Heart left ventricle (tissue), 16 donors: ENCODE measurements around the gene HPSE2. TPM values are rescaled to one million over a fixed set of nuclear protein-coding genes. Genes with fewer than 3 reads are reported as not detected.
"Not testable (repeated sequence)": the region's sequence is repeated elsewhere in the genome, so short reads cannot be mapped to it uniquely, and the experiment has no call there.

ENCODE experiments used
- ATAC-seq, 4 donors: fragments of 200-7000 bp; cut with Tn5 transposase; one replicate each; pipeline ENCODE4 v1.9.1; 2020 to 2022; ENCODE audit warnings: moderate library complexity in 4 of 4, mild to moderate bottlenecking in 3 of 4, moderate number of reproducible peaks in 1 of 4
- DNase-seq, 5 donors: peaks; one replicate each; pipeline ENCODE4 v3.0.0-alpha.2; 2020
- H3K27ac ChIP-seq, 12 donors: fragments of 200-600 bp; sonication (generic) in 4 of 12; one replicate each; pipeline versions ENCODE4 v1.5.0 to v1.8.0; 2016 to 2022; ENCODE audit warnings: mild to moderate bottlenecking in 2 of 12
- H3K27me3 ChIP-seq, 9 donors: fragments of 200-600 bp; sonication (generic) in 2 of 9; one replicate each; pipeline versions ENCODE4 v1.5.1 to v1.8.0; 2016 to 2022; ENCODE audit warnings: mild to moderate bottlenecking in 3 of 9
- H3K36me3 ChIP-seq, 9 donors: fragments of 200-600 bp; sonication (generic) in 2 of 9; one replicate each; pipeline versions ENCODE4 v1.5.0 to v1.8.0; 2018 to 2022; ENCODE audit warnings: mild to moderate bottlenecking in 2 of 9
- H3K4me1 ChIP-seq, 12 donors: fragments of 200-600 bp; sonication (generic) in 4 of 12; one replicate each; pipeline versions ENCODE4 v1.5.0 to v1.8.0; 2016 to 2022; ENCODE audit warnings: mild to moderate bottlenecking in 3 of 12
- H3K4me3 ChIP-seq, 12 donors: fragments of 200-600 bp; sonication (generic) in 4 of 12; one replicate each; pipeline versions ENCODE4 v1.5.0 to v1.8.0; 2017 to 2022; ENCODE audit warnings: mild to moderate bottlenecking in 9 of 12, moderate library complexity in 4 of 12
- H3K9me3 ChIP-seq, 12 donors: fragments of 200-600 bp; sonication (generic) in 4 of 12; one replicate each; pipeline versions ENCODE4 v1.5.0 to v1.8.0; 2016 to 2022; ENCODE audit warnings: mild to moderate bottlenecking in 1 of 12
- CTCF ChIP-seq, 12 donors: fragments of 200-600 bp; sonication (generic) in 4 of 12; IDR thresholded peaks; one replicate each; pipeline versions ENCODE4 v1.5.0 to v1.8.0; 2018 to 2022; ENCODE audit warnings: antibody characterized with exemption in 12 of 12, mild to moderate bottlenecking in 5 of 12
- POLR2A ChIP-seq, 2 donors: fragments of 450-650 bp; IDR thresholded peaks; one replicate each; pipeline ENCODE4 v1.6.1; 2017; ENCODE audit warnings: antibody characterized with exemption in 2 of 2, mild to moderate bottlenecking in 2 of 2, moderate library complexity in 2 of 2
- WGBS, 4 donors: extraction: QIAGEN DNeasy Blood & Tissue Kit in 2 of 4; methylation state at CpG; one replicate each; pipeline versions ENCODE4 v1.1.5 to v1.1.7; 2013 to 2018; 5-methylcytosine and 5-hydroxymethylcytosine counted together
- intact Hi-C, 10 donors: fragments of 100-400 bp; cut with DNase I; formaldehyde crosslinking; loops; one replicate each; pipeline versions ENCODE4 v1.11.1 to v1.14.2; 2022
- polyA plus RNA-seq, 2 donors: library from polyadenylated mRNA; stranded (reverse); fragments of 200-250 nt; gene quantifications; one replicate each; pipeline ENCODE4 v1.2.3, GENCODE V29; 2013
- total RNA-seq, 9 donors: library from RNA; depleted of rRNA in 2 of 9; stranded (reverse); fragments of >200 nt in 2 of 9; fragmentation: NEBNext Ultra II Directional in 3 of 9; extraction: Animal tissue kit (Norgen Biotek cat#: 25700) in 3 of 9; gene quantifications; one replicate each; pipeline versions ENCODE4 v1.1.0 to v1.2.4, GENCODE V29; 2016 to 2023
- donor health status: ischemic (EF 13 %, LVEDD 7.1; RV severe dilation, severe dysfunction).
- donor health status: healthy with polysubstance abuse.
- donor health status: DM: no; HTN: yes; CAD: no.
- donor health status: DM: no; HTN: no; CAD: no.
- donor health status: ischemic (EF 25% LVEDD 6.9; RV normal size, moderate dysfunction).
- donor health status: ischemic (EF 25% LVEDD 5.7; RV mildly dilated, moderate dysfunction).
- donor health status: healthy.
- donor health status: DM: yes; HTN: yes; CAD: no.
- donor health status: ischemic (EF 35%, LVEDD 5.7; RV mildly dilated, moderate dysfunction).
- donor health status: nonischemic (EF 11% LVEDD 7.7; RV severe dilation, severe dysfunction).
- donor health status: DM: yes; HTN: yes; CAD: no.
- donor health status: PGD.
- donor health status: ischemic (EF 29% LVEDD 5.4; RV normal size, mild dysfunction).
- donor health status: nonischemic (EF 23%, LVEDD 6.1; RV moderate dilation, normal function).

The HPSE2 gene
- total and polyA plus RNA-seq, 11 donors = 0.06 to 0.18 (median 0.12) TPM; not detected in 3

DNA sequence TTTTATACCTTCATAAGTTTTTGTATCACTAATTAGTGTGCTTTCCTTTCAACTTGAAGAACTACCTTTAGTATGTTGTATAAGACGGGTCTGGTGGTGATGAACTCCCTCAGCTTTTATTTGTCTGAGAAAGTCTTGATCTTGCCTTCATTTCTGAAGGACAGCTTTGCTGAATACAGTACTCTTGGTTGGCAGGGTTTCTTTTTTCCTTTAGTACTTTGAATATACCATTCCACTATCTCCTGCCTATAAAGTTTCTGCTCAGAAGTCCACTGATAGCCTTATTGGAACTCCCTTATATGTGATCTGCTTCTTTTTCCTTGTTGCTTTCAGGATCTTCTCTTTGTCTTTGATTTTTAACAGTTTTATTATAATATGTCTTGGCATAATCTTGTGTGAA, 230.9 kb downstream of the HPSE2 start:
- Histone ChIP-seq H3K9me3 (peaks cover 0 to 33% (median 16%) of the 10 kb centered on the region in 12 donors), H3K27ac (no peak overlapping the region), H3K27me3 (no peaks in the 10 kb centered on the region), H3K4me1 (no peaks in the 10 kb centered on the region), H3K4me3 (no peak overlapping the region), H3K36me3 (no peaks in the 10 kb centered on the region)
- TF ChIP-seq POLR2A (IDR thresholded peaks at IDR 0.05) (no peak), CTCF (IDR thresholded peaks at IDR 0.05) (no peak)
- DNase-seq (no peak), ATAC-seq (no peak)
- intact Hi-C loops = no loop called here
- WGBS, 4 donors = 70 to 84% (median 77%) methylated on average over 1 of the region's 1 CpG

DNA sequence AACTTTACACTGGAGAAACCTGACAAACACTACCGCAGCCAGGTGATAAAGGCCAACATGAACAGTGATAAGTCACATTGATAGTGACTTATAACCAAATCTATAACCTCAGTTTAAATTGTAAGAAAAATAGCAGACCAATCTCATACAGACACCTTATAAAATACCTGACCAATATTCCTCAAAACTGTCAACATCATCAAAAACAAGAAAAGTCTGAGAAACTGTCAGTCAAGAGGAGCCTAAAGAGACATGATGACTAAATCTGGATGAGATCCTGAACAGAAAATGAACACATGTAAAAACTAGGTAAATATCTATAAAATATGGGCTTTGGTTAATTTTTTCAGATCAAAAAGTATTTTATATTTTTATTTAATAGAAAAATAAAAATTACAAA, 233.3 kb downstream of the HPSE2 start:
- H3K4me3 ChIP-seq = no peak overlapping the region
- H3K36me3 ChIP-seq = no peaks in the 10 kb centered on the region
- intact Hi-C loops = no loop called here
- H3K9me3 ChIP-seq = peaks cover 0 to 33% (median 16%) of the 10 kb centered on the region in 12 donors
- no peak for ATAC-seq
- no peak for TF ChIP-seq CTCF (IDR thresholded peaks at IDR 0.05)
- no peak for TF ChIP-seq POLR2A (IDR thresholded peaks at IDR 0.05)
- no peak overlapping the region for H3K27ac ChIP-seq
- 85 to 93% (median 87%) methylated on average over 1 of the region's 1 CpG for WGBS, 4 donors
- no peaks in the 10 kb centered on the region for H3K27me3 ChIP-seq
- no peaks in the 10 kb centered on the region for H3K4me1 ChIP-seq
- no peak for DNase-seq

DNA sequence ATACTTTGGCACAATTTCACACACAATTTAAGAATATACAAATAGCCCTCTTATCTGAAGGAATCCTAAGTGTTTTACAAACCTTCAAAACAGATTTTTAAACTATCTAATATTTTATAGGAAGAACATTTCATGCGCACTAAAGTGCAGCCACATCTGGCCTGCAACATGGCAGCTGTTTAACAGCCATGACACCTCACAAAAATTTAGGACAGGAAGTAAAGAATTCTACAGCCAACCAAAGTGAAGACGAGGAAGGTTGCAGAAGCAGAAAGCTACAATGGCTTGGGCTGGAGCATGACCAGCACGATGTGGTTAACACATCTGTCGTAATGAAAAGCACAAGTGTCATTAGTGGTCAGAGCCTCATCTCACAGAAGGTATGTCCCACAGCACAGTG, 238.1 kb downstream of the HPSE2 start:
- no peaks in the 10 kb centered on the region for H3K36me3 ChIP-seq
- intact Hi-C loops = no loop called here
- no peak overlapping the region for H3K27ac ChIP-seq
- TF ChIP-seq POLR2A (IDR thresholded peaks at IDR 0.05) (no peak), CTCF (IDR thresholded peaks at IDR 0.05) (no peak)
- DNase-seq = no peak
- H3K4me3 ChIP-seq = no peak overlapping the region
- H3K27me3 ChIP-seq = no peaks in the 10 kb centered on the region
- no peak for ATAC-seq
- H3K9me3 ChIP-seq = peaks cover 0 to 9% (median 0%) of the 10 kb centered on the region in 12 donors
- 61 to 86% (median 66%) methylated on average over 4 of the region's 4 CpGs for WGBS, 4 donors
- no peaks in the 10 kb centered on the region for H3K4me1 ChIP-seq

DNA sequence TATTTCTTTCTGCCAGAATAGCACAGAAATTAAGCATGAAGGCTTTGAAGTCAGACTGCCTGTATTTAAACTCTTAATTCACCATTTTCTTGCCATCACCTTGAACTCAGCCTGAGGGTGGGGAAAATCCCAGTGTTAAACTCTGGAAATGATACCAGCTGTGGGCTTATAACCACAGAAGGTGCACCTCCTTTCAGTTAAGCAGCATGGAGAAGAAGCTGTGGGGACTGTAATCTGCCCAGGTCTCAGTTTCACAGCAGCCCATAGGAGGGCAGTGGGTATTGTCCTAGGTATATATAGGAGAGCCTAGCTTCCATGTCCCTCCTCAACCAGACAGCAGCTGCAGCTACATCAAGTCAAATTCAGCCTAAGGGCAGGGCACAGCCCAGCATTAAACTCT, 241.6 kb downstream of the HPSE2 start:
- DNase-seq = no peak
- H3K4me1 ChIP-seq = no peaks in the 10 kb centered on the region
- TF ChIP-seq POLR2A (IDR thresholded peaks at IDR 0.05) = no peak
- no peak for TF ChIP-seq CTCF (IDR thresholded peaks at IDR 0.05)
- H3K27ac ChIP-seq = no peak overlapping the region
- no peaks in the 10 kb centered on the region for H3K36me3 ChIP-seq
- H3K9me3 ChIP-seq = peaks cover 0 to 9% (median 0%) of the 10 kb centered on the region in 12 donors
- no peaks in the 10 kb centered on the region for H3K27me3 ChIP-seq
- ATAC-seq = no peak
- intact Hi-C loops = no loop called here
- H3K4me3 ChIP-seq = no peak overlapping the region

- ATAC-seq, H3K36me3 ChIP-seq, H3K27me3 ChIP-seq, DNase-seq, H3K27ac ChIP-seq, H3K4me3 ChIP-seq, intact Hi-C loops, H3K4me1 ChIP-seq, H3K9me3 ChIP-seq: not testable (repeated sequence)
- 79 to 95% (median 82%) methylated on average over 8 to 9 of the region's 9 CpGs for WGBS, 4 donors
Measured at GRCh38 chr10:98983751-98984150, 251.9 kb downstream of the HPSE2 start.
